HepG2 (cell line): ENCODE results near the gene UGT1A8. TPM values are rescaled to one million over a fixed set of nuclear protein-coding genes. Genes with fewer than 3 reads are reported as not detected.
"Not testable (repeated sequence)": the region's sequence is repeated elsewhere in the genome, so short reads cannot be mapped to it uniquely, and the experiment has no call there.

Experiments
- AKAP8 ChIP-seq: sonication (generic); formaldehyde crosslinking; IDR thresholded peaks from 2 replicates; pipeline ENCODE4 v1.5.1; 2020; ENCODE audit warnings: mild to moderate bottlenecking, missing genetic modification reagents
- BORCS8-MEF2B ChIP-seq: sonication (generic); formaldehyde crosslinking; IDR thresholded peaks from 2 replicates; pipeline ENCODE4 v1.8.0; 2022; ENCODE audit warnings: mild to moderate bottlenecking, missing genetic modification reagents
- DPF2 ChIP-seq: sonication (generic); formaldehyde crosslinking; IDR thresholded peaks from 2 replicates; pipeline ENCODE4 v1.4.0; 2020; ENCODE audit warnings: mild to moderate bottlenecking, low read depth, missing genetic modification reagents, borderline replicate concordance
- FOXJ3 ChIP-seq: sonication (generic); formaldehyde crosslinking; IDR thresholded peaks from 2 replicates; pipeline ENCODE4 v1.4.0; 2020; ENCODE audit warnings: missing genetic modification reagents, mild to moderate bottlenecking, borderline replicate concordance
- GATAD2A ChIP-seq: IDR thresholded peaks from 2 replicates; pipeline ENCODE4 v1.6.1; 2016
- HDAC1 ChIP-seq: sonication (generic); formaldehyde crosslinking; IDR thresholded peaks from 2 replicates; pipeline ENCODE4 v1.5.1; 2020; ENCODE audit warnings: mild to moderate bottlenecking, missing genetic modification reagents
- HHEX ChIP-seq: IDR thresholded peaks from 2 replicates; pipeline ENCODE4 v1.6.1; 2016; ENCODE audit warnings: control low read depth
- HNF4G ChIP-seq, 2 experiments: sonication (generic) in 1 of 2; formaldehyde crosslinking in 1 of 2; IDR thresholded peaks; 2 replicates each; pipeline versions ENCODE4 v1.4.0 to v1.6.1; 2011 to 2020; ENCODE audit warnings: borderline replicate concordance in 2 of 2, low read depth in 2 of 2, mild to moderate bottlenecking in 2 of 2, low read length in 1 of 2, missing genetic modification reagents in 1 of 2, moderate library complexity in 1 of 2
- MAX ChIP-seq: IDR thresholded peaks from 2 replicates; pipeline ENCODE4 v1.6.1; 2012; ENCODE audit warnings: inconsistent platforms
- MEIS1 ChIP-seq: sonication (generic); formaldehyde crosslinking; IDR thresholded peaks from 2 replicates; pipeline ENCODE4 v1.9.0; 2021; ENCODE audit warnings: mild to moderate bottlenecking, missing genetic modification reagents, moderate library complexity, borderline replicate concordance
- MTA1 ChIP-seq: sonication (generic); formaldehyde crosslinking; IDR thresholded peaks from 2 replicates; pipeline ENCODE4 v1.4.0; 2020; ENCODE audit warnings: missing genetic modification reagents, mild to moderate bottlenecking, borderline replicate concordance
- PATZ1 ChIP-seq: sonication (generic); formaldehyde crosslinking; IDR thresholded peaks from 2 replicates; pipeline ENCODE4 v1.4.0; 2020; ENCODE audit warnings: missing genetic modification reagents
- POLR2AphosphoS5 ChIP-seq: IDR thresholded peaks from 2 replicates; pipeline ENCODE4 v1.6.1; 2012; ENCODE audit warnings: low read depth, low read length
- POLR2G ChIP-seq: fragments of 200-400 bp; formaldehyde crosslinking; IDR thresholded peaks from 2 replicates; pipeline ENCODE4 v1.6.1; 2018; ENCODE audit warnings: mild to moderate bottlenecking, low read depth, low read length, moderate library complexity
- RXRA ChIP-seq: sonication (generic); formaldehyde crosslinking; IDR thresholded peaks from 2 replicates; pipeline ENCODE4 v1.5.1; 2020; ENCODE audit warnings: missing genetic modification reagents
- SAP130 ChIP-seq: IDR thresholded peaks from 2 replicates; pipeline ENCODE4 v1.6.1; 2016; ENCODE audit warnings: low read depth
- SOX5 ChIP-seq: IDR thresholded peaks from 2 replicates; pipeline ENCODE4 v1.6.1; 2016; ENCODE audit warnings: borderline replicate concordance
- TAF1 ChIP-seq: sonication (generic); formaldehyde crosslinking; IDR thresholded peaks from 2 replicates; pipeline ENCODE4 v1.4.0; 2020; ENCODE audit warnings: missing genetic modification reagents
- WIZ ChIP-seq: sonication (generic); formaldehyde crosslinking; IDR thresholded peaks from 2 replicates; pipeline ENCODE4 v1.5.1; 2020; ENCODE audit warnings: mild to moderate bottlenecking, missing genetic modification reagents
- ZMAT3 ChIP-seq: sonication (generic); formaldehyde crosslinking; conservative IDR thresholded peaks from 2 replicates; pipeline ENCODE4 v1.7.0; 2021; ENCODE audit warnings: missing genetic modification reagents
- ZMYM4 ChIP-seq: sonication (generic); formaldehyde crosslinking; IDR thresholded peaks from 2 replicates; pipeline ENCODE4 v1.8.1; 2023; ENCODE audit warnings: mild to moderate bottlenecking, missing genetic modification reagents
- ZNF12 ChIP-seq: sonication (generic); formaldehyde crosslinking; IDR thresholded peaks from 2 replicates; pipeline ENCODE4 v1.5.0; 2020; ENCODE audit warnings: missing genetic modification reagents
- ZNF292 ChIP-seq: sonication (generic); formaldehyde crosslinking; IDR thresholded peaks from 2 replicates; pipeline ENCODE4 v1.8.1; 2022; ENCODE audit warnings: mild to moderate bottlenecking, low read depth, missing genetic modification reagents, borderline replicate concordance
- ZNF430 ChIP-seq: sonication (generic); formaldehyde crosslinking; IDR thresholded peaks from 2 replicates; pipeline ENCODE4 v1.9.0; 2021; ENCODE audit warnings: mild to moderate bottlenecking, missing genetic modification reagents
- ZNF446 ChIP-seq: sonication (generic); formaldehyde crosslinking; IDR thresholded peaks from 2 replicates; pipeline ENCODE4 v1.5.0; 2020; ENCODE audit warnings: mild to moderate bottlenecking, missing genetic modification reagents
- ZNF607 ChIP-seq: sonication (generic); formaldehyde crosslinking; IDR thresholded peaks from 2 replicates; pipeline ENCODE4 v1.5.1; 2020; ENCODE audit warnings: missing genetic modification reagents, mild to moderate bottlenecking, borderline replicate concordance
- polyA plus RNA-seq, 8 experiments: library from polyadenylated mRNA; depleted of rRNA in 3 of 8; stranded (reverse) in 7 of 8; unstranded in 1 of 8; fragments of >200 nt; fragmentation: Illumina TruSeq in 4 of 8; extraction: Trizol in 4 of 8; gene quantifications; 2 replicates each; pipeline versions ENCODE4 v1.2.1 to v1.2.3, GENCODE V29; 2011 to 2016; ENCODE audit warnings: low read depth in 4 of 8, missing spikeins in 1 of 8, mixed read lengths in 1 of 8; ENCODE audit not compliant: insufficient read depth in 1 of 8
- total RNA-seq, 5 experiments: library from RNA; depleted of rRNA; stranded (reverse); fragments of >200 nt; fragmentation: Illumina TruSeq; extraction: Trizol; gene quantifications; 2 replicates each; pipeline ENCODE4 v1.2.3, GENCODE V29; 2016; ENCODE audit warnings: low read depth in 1 of 5

The UGT1A8 gene
- total and polyA plus RNA-seq, 2 of the 13 experiments (the other 11 are each of a cell fraction or from before 2014, with no cell fraction given) = not detected

- TF ChIP-seq PATZ1 (peak; percentile 20), HDAC1 (peak; percentile 79), AKAP8 (CRISPR knock-in tag) (peak; percentile 42; the same call in 1 of the 2 replicates), ZNF607 (peak; percentile 60; the same call in 1 of the 2 replicates), MEIS1 (CRISPR knock-in tag) (peak; percentile 85; the same call in 1 of the 2 replicates), HNF4G (IDR thresholded peaks at IDR 0.05; ENCODE audit: borderline replicate concordance, low read depth, low read length) (peak; percentile 13; the same call in 1 of the 2 replicates), MTA1 (CRISPR knock-in tag) (peak; percentile 89), TAF1 (peak; percentile 62), ZNF446 (CRISPR knock-in tag) (0 out of 2 replicates have a peak, but pooled peaks have one; percentile 28), BORCS8-MEF2B (CRISPR knock-in tag) (peak; percentile 47; the same call in 1 of the 2 replicates), POLR2G (peak; percentile 63), ZMAT3 (CRISPR knock-in tag) (peak; percentile 75), MAX (peak; percentile 56), DPF2 (CRISPR knock-in tag) (0 out of 2 replicates have a peak, but pooled peaks have one; percentile 53), ZMYM4 (peak; percentile 92), ZNF12 (CRISPR knock-in tag) (0 out of 2 replicates have a peak, but pooled peaks have one; percentile 20), GATAD2A (CRISPR knock-in tag) (peak; percentile 42), RXRA (CRISPR knock-in tag) (peak; percentile 74), SAP130 (peak; percentile 83), FOXJ3 (CRISPR knock-in tag) (peak; percentile 43; the same call in 1 of the 2 replicates), ZNF292 (peak; percentile 94; the same call in 1 of the 2 replicates), SOX5 (CRISPR knock-in tag) (peak; percentile 67), HHEX (CRISPR knock-in tag) (0 out of 2 replicates have a peak, but pooled peaks have one; percentile 30), WIZ (peak; percentile 81; the same call in 1 of the 2 replicates), ZNF430 (CRISPR knock-in tag) (peak; percentile 44; the same call in 1 of the 2 replicates), POLR2AphosphoS5 (peak; percentile 48; the same call in 1 of the 2 replicates)
- not testable (repeated sequence) for TF ChIP-seq HNF4G (CRISPR knock-in tag; IDR thresholded peaks at IDR 0.05; ENCODE audit: borderline replicate concordance, low read depth)
These were observed 119.6 kb downstream of the UGT1A8 start (continued) for GRCh38 chr2:233736868-233737653.
